ENCODE data around the gene CAPN8.

CAPN8 gene

DNA sequence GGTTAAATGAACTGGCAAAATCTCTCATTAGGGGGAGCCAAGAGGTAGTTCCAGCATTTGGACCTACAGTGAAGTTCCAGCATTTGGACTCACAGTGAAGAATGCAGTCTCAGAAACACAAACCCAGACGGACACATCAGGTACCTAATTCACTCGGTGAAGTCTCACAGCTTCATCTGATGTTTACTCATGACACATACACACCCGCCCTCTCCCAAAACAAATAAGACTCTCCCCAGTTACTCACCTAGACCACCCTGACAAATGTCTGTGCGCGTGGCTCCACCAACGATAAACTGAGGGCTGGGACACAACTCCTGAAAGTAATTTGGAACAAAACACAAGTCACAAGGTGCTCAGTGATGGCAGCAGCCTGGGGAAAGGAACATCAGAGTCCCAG lies 11.4 kb downstream of the CAPN8 start:
- H3K4me3 ChIP-seq (replicated peaks; ENCODE audit: low read depth, low read length), result no peak overlapping the region
- TF ChIP-seq, protein P1, sequence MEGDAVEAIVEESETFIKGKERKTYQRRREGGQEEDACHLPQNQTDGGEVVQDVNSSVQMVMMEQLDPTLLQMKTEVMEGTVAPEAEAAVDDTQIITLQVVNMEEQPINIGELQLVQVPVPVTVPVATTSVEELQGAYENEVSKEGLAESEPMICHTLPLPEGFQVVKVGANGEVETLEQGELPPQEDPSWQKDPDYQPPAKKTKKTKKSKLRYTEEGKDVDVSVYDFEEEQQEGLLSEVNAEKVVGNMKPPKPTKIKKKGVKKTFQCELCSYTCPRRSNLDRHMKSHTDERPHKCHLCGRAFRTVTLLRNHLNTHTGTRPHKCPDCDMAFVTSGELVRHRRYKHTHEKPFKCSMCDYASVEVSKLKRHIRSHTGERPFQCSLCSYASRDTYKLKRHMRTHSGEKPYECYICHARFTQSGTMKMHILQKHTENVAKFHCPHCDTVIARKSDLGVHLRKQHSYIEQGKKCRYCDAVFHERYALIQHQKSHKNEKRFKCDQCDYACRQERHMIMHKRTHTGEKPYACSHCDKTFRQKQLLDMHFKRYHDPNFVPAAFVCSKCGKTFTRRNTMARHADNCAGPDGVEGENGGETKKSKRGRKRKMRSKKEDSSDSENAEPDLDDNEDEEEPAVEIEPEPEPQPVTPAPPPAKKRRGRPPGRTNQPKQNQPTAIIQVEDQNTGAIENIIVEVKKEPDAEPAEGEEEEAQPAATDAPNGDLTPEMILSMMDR (IDR thresholded peaks at IDR 0.05; ENCODE audit: low read depth, low read length, missing control alignments), result no peak

DNA sequence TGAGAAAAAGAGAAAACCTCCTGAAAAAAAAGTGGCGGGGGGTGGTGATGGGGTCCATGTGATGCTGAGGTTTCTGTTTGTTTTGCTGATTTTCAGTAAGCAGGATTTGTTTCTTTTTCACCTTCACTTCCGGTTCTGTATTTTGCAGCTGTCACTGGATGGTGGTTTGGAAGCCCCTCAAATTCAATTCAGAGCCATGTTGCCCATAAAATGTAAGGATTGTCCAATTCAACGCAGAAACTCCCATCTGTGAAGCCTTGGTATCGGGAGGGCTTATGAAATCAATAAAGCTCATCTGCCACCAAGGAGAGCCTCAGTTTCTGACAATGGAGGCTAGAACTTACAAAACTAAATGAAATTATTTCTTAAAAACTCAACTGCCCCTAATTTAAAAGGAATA lies 12.1 kb downstream of the CAPN8 start:
- no peak overlapping the region for H3K4me3 ChIP-seq (replicated peaks; ENCODE audit: low read depth, low read length)
- DNase-seq (ENCODE audit: extremely low read depth, low read depth), result no peak
- TF ChIP-seq, protein P1 (IDR thresholded peaks at IDR 0.05; ENCODE audit: low read depth, low read length, missing control alignments), result no peak

More for the DNA sequence above, 11.4 kb downstream of the CAPN8 start:
- DNase-seq (ENCODE audit: extremely low read depth, low read depth), result no peak

DNA sequence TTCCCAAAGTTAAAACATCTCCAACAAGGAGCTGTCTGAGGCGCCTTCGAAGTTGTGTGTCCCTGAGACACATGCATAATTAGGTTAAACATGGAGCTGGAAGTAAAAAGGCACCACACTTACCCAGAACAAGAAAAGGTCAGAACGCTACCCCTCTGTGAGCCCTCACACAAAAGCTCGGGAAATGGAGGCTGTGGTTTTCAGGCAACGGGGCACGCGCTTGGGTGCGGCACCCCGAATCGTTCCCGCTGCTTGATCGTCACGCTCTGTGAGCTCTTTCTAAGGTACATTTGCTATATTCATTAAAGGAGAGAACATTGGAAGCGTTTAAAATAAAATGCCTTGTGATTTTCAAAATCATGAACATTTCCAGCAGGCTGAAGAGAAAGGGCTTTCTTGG lies 12.5 kb downstream of the CAPN8 start:
- TF ChIP-seq, protein P1 (IDR thresholded peaks at IDR 0.05; ENCODE audit: low read depth, low read length, missing control alignments), result no peak
- no peak for DNase-seq (ENCODE audit: extremely low read depth, low read depth)
- H3K4me3 ChIP-seq (replicated peaks; ENCODE audit: low read depth, low read length), result no peak overlapping the region

DNA sequence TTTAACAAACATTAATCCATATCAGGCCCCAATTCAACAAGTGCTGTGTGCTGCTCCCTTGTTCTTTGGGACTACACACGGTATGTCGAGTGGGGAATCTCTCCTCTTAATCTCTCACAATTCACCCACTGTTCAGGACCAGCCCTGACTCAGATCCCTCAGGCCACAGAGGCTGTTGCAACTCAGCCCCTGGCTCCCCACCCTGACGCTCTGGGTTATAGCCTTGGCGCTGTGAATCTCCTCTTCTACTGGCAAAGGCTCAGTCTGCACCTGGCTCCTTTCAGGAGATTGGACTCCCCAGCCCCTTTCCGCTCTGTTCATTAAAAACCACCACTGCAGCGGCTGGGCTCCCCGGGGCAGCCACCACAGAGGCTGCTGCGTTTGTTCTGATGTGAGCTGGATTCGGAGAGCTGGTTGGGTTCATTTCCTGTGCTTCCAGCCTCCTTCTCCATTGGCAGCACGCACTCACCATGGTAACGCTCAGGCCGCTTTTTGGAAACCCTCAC lies 13.0 kb downstream of the CAPN8 start:
- no peak overlapping the region for H3K4me3 ChIP-seq (replicated peaks; ENCODE audit: low read depth, low read length)
- TF ChIP-seq, protein P1 (IDR thresholded peaks at IDR 0.05; ENCODE audit: low read depth, low read length, missing control alignments), result no peak
- DNase-seq (ENCODE audit: extremely low read depth, low read depth), result no peak

DNA sequence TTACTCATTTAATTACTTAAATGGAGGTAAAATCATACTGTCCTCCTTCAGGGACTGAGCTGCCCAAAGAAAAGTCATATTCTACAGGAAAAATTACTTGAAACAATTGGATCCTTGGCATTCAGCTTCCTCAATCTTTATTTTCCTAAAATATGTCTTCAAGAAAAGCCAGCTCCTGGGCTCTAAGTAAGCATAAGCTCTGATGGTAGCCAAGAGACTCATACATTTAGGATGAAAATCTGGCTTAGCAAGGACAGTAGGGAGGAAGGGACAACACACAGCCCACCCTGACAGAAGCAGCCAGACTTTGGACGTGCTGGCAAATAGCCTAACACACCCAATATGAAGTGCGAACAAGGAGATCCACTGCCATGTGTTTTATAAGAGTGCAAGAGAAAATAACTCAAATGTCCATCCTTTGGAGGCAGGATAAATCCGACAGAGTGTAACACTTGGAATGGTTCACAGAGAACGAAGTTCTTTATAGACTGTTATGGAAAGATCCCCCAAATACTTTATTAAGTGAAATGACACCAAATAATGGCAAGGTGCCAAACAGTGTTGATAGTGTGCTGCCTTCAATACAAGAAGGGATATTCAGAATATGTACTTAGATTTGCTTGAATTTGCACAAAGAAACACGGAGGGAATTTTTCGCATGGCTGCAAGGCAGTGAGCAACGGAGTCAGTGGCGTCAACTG lies 14.1 kb downstream of the CAPN8 start:
- H3K4me3 ChIP-seq (replicated peaks; ENCODE audit: low read depth, low read length), result no peak overlapping the region
- TF ChIP-seq, protein P1 (IDR thresholded peaks at IDR 0.05; ENCODE audit: low read depth, low read length, missing control alignments), result no peak
- DNase-seq (ENCODE audit: extremely low read depth, low read depth), result no peak

DNA sequence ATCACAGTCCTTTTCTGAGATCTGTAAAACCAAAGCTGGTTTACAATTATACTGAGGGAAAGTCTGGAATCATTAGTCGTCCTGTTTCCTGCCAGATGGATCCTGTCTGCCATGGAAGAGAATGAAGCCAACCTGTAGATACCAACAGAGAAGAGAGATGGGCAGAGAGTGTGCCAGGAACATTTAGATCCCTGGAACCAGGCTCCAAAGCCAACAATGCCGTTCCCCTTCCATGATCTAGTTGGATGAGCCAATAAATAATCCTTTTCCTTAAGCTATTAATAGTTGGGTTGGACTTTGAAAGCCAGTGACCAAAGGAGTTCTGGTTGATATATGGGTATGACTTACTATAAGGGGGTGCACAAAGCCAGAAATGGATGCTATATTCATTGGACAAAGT lies 15.0 kb downstream of the CAPN8 start:
- TF ChIP-seq, protein P1 (IDR thresholded peaks at IDR 0.05; ENCODE audit: low read depth, low read length, missing control alignments), result no peak
- no peak for DNase-seq (ENCODE audit: extremely low read depth, low read depth)
- no peak overlapping the region for H3K4me3 ChIP-seq (replicated peaks; ENCODE audit: low read depth, low read length)
